ENCODE data around the gene IL1RAPL2.
"Not testable (repeated sequence)": the region's sequence is repeated elsewhere in the genome, so short reads cannot be mapped to it uniquely, and the experiment has no call there.

Gene IL1RAPL2

GRCh38 chrX:104565791-104566680 lies at the start of gene IL1RAPL2:
IL1RAPL2 (plus strand) TSS chrX:104566199.
- no peak for DNase-seq

- no peak for DNase-seq
These were observed 43.6 kb upstream of the IL1RAPL2 start for GRCh38 chrX:104522386-104522785.

GRCh38 chrX:104523858-104524257 lies 42.1 kb upstream of the IL1RAPL2 start:
- no peak for DNase-seq

- DNase-seq: no peak
These were observed 26.9 kb upstream of the IL1RAPL2 start for GRCh38 chrX:104539081-104539480.

- DNase-seq: not testable (repeated sequence)
These were observed 23.6 kb upstream of the IL1RAPL2 start for GRCh38 chrX:104542447-104542846.

- DNase-seq: no peak
These were observed 1.7 kb upstream of the IL1RAPL2 start for GRCh38 chrX:104564335-104564734.

- no peak for DNase-seq
These were observed 887 bp upstream of the IL1RAPL2 start for GRCh38 chrX:104564921-104565703.

GRCh38 chrX:104566681-104567501 lies 892 bp downstream of the IL1RAPL2 start:
- no peak for DNase-seq

- DNase-seq: no peak
These were observed 1.5 kb downstream of the IL1RAPL2 start for GRCh38 chrX:104567506-104567905.

GRCh38 chrX:104568304-104568915 lies 2.4 kb downstream of the IL1RAPL2 start:
- DNase-seq: no peak

- no peak for DNase-seq
These were observed 52.3 kb downstream of the IL1RAPL2 start for GRCh38 chrX:104618106-104618895.

- no peak for DNase-seq
These were observed 55.8 kb downstream of the IL1RAPL2 start for GRCh38 chrX:104621781-104622180.

- DNase-seq: no peak
These were observed 75.2 kb downstream of the IL1RAPL2 start for GRCh38 chrX:104641176-104641575.

- DNase-seq: no peak
These were observed 81.1 kb downstream of the IL1RAPL2 start for GRCh38 chrX:104647084-104647483.

- DNase-seq: no peak
These were observed 93.2 kb downstream of the IL1RAPL2 start for GRCh38 chrX:104659005-104659744.

- DNase-seq: no peak
These were observed 94.1 kb downstream of the IL1RAPL2 start for GRCh38 chrX:104660092-104660491.

- no peak for DNase-seq
These were observed 96.7 kb downstream of the IL1RAPL2 start for GRCh38 chrX:104662694-104663093.

- no peak for DNase-seq
These were observed 99.7 kb downstream of the IL1RAPL2 start for GRCh38 chrX:104665691-104666090.

GRCh38 chrX:104668550-104668949 lies 102.6 kb downstream of the IL1RAPL2 start:
- DNase-seq: no peak

GRCh38 chrX:104669063-104669462 lies 103.1 kb downstream of the IL1RAPL2 start:
- no peak for DNase-seq

- DNase-seq: no peak
These were observed 104.1 kb downstream of the IL1RAPL2 start for GRCh38 chrX:104670051-104670450.
